HG02759 (cell line): Measurements from ENCODE around the gene ZNF888.
"Not testable (repeated sequence)": the region's sequence is repeated elsewhere in the genome, so short reads cannot be mapped to it uniquely, and the experiment has no call there.

Source experiments
- ATAC-seq: cut with Tn5 transposase; IDR thresholded peaks from one replicate; pipeline ENCODE4 v1.9.1; 2021; ENCODE audit warnings: mild to moderate bottlenecking, moderate library complexity; ENCODE audit not compliant: unreplicated experiment

Gene ZNF888

GRCh38 chr19:52942386-52943133, 19.3 kb upstream of the ZNF888 start:
- peak; percentile 96 for ATAC-seq

GRCh38 chr19:52941941-52942385, 18.7 kb upstream of the ZNF888 start:
- ATAC-seq = peak; percentile 32

- ATAC-seq = not testable (repeated sequence)
Observed at GRCh38 chr19:52941523-52941922, 18.3 kb upstream of the ZNF888 start.

- ATAC-seq = not testable (repeated sequence)
Observed at GRCh38 chr19:52940905-52941304, 17.7 kb upstream of the ZNF888 start.

GRCh38 chr19:52938761-52939160, 15.5 kb upstream of the ZNF888 start:
- no peak for ATAC-seq

- ATAC-seq = no peak
Observed at GRCh38 chr19:52936954-52937325, 13.7 kb upstream of the ZNF888 start.

- no peak for ATAC-seq
Observed at GRCh38 chr19:52936151-52936953, 13.1 kb upstream of the ZNF888 start.

- no peak for ATAC-seq
Observed at GRCh38 chr19:52935434-52935833, 12.2 kb upstream of the ZNF888 start.

GRCh38 chr19:52924641-52925040, 1.4 kb upstream of the ZNF888 start:
- not testable (repeated sequence) for ATAC-seq

GRCh38 chr19:52923778-52924593, 758 bp upstream of the ZNF888 start:
- no peak for ATAC-seq

- no peak for ATAC-seq
Observed at GRCh38 chr19:52917531-52917930, 5.7 kb downstream of the ZNF888 start.

- no peak for ATAC-seq
Observed at GRCh38 chr19:52910648-52911047, 12.6 kb downstream of the ZNF888 start.

- ATAC-seq = not testable (repeated sequence)
Observed at GRCh38 chr19:52904052-52904780, 19.0 kb downstream of the ZNF888 start.

- ATAC-seq = no peak
Observed at GRCh38 chr19:52901842-52902241, 21.4 kb downstream of the ZNF888 start.

GRCh38 chr19:52898596-52898995, 24.6 kb downstream of the ZNF888 start:
- ATAC-seq = not testable (repeated sequence)

GRCh38 chr19:52898101-52898500, 25.1 kb downstream of the ZNF888 start:
- ATAC-seq = no peak

GRCh38 chr19:52897138-52897935, 25.9 kb downstream of the ZNF888 start, which contains the start of gene ZNF320:
Gene ZNF320, minus strand, starts transcription at chr19:52897635. Its CDS starts 7,380 bp downstream, at chr19:52890255.
- peak; percentile 99 for ATAC-seq

- peak; percentile 5 for ATAC-seq
Observed at GRCh38 chr19:52896431-52897137, 26.6 kb downstream of the ZNF888 start.

- no peak for ATAC-seq
Observed at GRCh38 chr19:52891336-52891735, 31.9 kb downstream of the ZNF888 start.
